GM19324 (cell line): ENCODE results near the gene KSR1.
"Not testable (repeated sequence)": the region's sequence is repeated elsewhere in the genome, so short reads cannot be mapped to it uniquely, and the experiment has no call there.

Experiments
- ATAC-seq: cut with Tn5 transposase; IDR thresholded peaks from one replicate; pipeline ENCODE4 v1.9.1; 2021; ENCODE audit warnings: mild to moderate bottlenecking, moderate library complexity; ENCODE audit not compliant: unreplicated experiment, low FRiP score

Gene KSR1

GRCh38 chr17:27667656-27668487, 211.6 kb downstream of the KSR1 start:
- no peak for ATAC-seq

- no peak for ATAC-seq
These were observed 212.2 kb downstream of the KSR1 start for GRCh38 chr17:27668488-27668823.

GRCh38 chr17:27669136-27669535, 212.9 kb downstream of the KSR1 start:
- ATAC-seq, result no peak

GRCh38 chr17:27669850-27670249, 213.6 kb downstream of the KSR1 start:
- no peak for ATAC-seq

- no peak for ATAC-seq
These were observed 214.7 kb downstream of the KSR1 start for GRCh38 chr17:27670791-27671590.

GRCh38 chr17:27671591-27671910, 215.3 kb downstream of the KSR1 start:
- no peak for ATAC-seq

GRCh38 chr17:27671977-27672480, 215.8 kb downstream of the KSR1 start:
- not testable (repeated sequence) for ATAC-seq

- ATAC-seq, result no peak
These were observed 218.1 kb downstream of the KSR1 start for GRCh38 chr17:27674335-27674734.
